Thoracic aorta (tissue), 2 donors: ENCODE measurements around the gene C5orf63. TPM values are rescaled to one million over a fixed set of nuclear protein-coding genes. Genes with fewer than 3 reads are reported as not detected.

ENCODE experiments used
- ATAC-seq: fragments of 150-250 bp; one replicate; pipeline ENCODE4 v1.8.0; 2017; ENCODE audit warnings: low read depth; ENCODE audit not compliant: insufficient number of reproducible peaks, low FRiP score
- DNase-seq: peaks from one replicate; pipeline ENCODE4 v3.0.0-alpha.2; 2020; ENCODE audit warnings: low spot score
- H3K27ac ChIP-seq, 2 donors: fragments of 200-600 bp; sonication (generic); 1 replicate in 1 of 2; 2 replicates in 1 of 2; pipeline ENCODE4 v1.5.1; 2016; ENCODE audit warnings: mild to moderate bottlenecking in 2 of 2, moderate library complexity in 2 of 2
- H3K27me3 ChIP-seq: fragments of 200-600 bp; sonication (generic); replicated peaks from 2 replicates; pipeline ENCODE4 v1.6.0; 2016; ENCODE audit warnings: mild to moderate bottlenecking; ENCODE audit not compliant: insufficient read depth
- H3K36me3 ChIP-seq: fragments of 200-600 bp; sonication (generic); one replicate; pipeline ENCODE4 v1.5.1; 2016
- H3K4me1 ChIP-seq, 2 donors: fragments of 200-600 bp; sonication (generic); 1 replicate in 1 of 2; 2 replicates in 1 of 2; pipeline versions ENCODE4 v1.5.1 to v1.6.0; 2016; ENCODE audit warnings: low read depth in 2 of 2, mild to moderate bottlenecking in 1 of 2; ENCODE audit not compliant: control insufficient read depth in 1 of 2
- H3K4me3 ChIP-seq: fragments of 200-600 bp; sonication (generic); 2 replicates; pipeline ENCODE4 v1.5.1; 2016; ENCODE audit warnings: mild to moderate bottlenecking
- H3K9me3 ChIP-seq: fragments of 200-600 bp; sonication (generic); 2 replicates; pipeline ENCODE4 v1.5.1; 2016
- total RNA-seq, 2 donors: library from RNA; depleted of rRNA; stranded (reverse); fragments of >200 nt; gene quantifications; one replicate each; pipeline versions ENCODE4 v1.1.0 to v1.2.3, GENCODE V29; 2016
- TF ChIP-seq, protein P1 (sequence below): fragments of 200-600 bp; sonication (generic); IDR thresholded peaks from one replicate; pipeline ENCODE4 v1.5.1; 2019; ENCODE audit warnings: antibody characterized with exemption

The C5orf63 gene
- total RNA-seq, 2 donors from 2014 or later: 1.1 to 2.0 TPM

DNA sequence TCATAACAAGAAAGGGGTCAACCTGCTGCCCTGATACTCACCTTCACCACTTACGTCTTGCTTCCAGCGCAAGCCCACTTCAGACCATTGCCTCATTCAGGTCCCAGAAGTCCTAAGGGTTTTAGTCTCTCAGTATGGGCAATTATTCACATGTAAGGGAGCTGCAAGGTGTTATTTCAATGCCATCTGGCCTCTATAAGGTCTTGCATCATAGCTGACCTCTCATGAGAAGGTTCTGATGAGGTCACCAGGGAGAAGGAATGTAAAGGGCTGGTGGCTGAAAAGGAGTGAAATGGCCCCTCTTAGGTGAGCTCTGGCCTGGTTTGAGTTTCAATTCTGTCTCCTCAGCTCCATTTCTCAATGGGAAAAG lies 41.5 kb downstream of the C5orf63 start:
- H3K27me3 ChIP-seq: no peaks in the 10 kb centered on the region
- no peak overlapping the region for H3K27ac ChIP-seq
- ATAC-seq: no peak
- TF ChIP-seq, protein P1, sequence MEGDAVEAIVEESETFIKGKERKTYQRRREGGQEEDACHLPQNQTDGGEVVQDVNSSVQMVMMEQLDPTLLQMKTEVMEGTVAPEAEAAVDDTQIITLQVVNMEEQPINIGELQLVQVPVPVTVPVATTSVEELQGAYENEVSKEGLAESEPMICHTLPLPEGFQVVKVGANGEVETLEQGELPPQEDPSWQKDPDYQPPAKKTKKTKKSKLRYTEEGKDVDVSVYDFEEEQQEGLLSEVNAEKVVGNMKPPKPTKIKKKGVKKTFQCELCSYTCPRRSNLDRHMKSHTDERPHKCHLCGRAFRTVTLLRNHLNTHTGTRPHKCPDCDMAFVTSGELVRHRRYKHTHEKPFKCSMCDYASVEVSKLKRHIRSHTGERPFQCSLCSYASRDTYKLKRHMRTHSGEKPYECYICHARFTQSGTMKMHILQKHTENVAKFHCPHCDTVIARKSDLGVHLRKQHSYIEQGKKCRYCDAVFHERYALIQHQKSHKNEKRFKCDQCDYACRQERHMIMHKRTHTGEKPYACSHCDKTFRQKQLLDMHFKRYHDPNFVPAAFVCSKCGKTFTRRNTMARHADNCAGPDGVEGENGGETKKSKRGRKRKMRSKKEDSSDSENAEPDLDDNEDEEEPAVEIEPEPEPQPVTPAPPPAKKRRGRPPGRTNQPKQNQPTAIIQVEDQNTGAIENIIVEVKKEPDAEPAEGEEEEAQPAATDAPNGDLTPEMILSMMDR: no peak
- H3K9me3 ChIP-seq: no peaks in the 10 kb centered on the region
- DNase-seq: no peak
- H3K4me1 ChIP-seq: peaks cover 0 to 10% of the 10 kb centered on the region in 2 donors
- H3K36me3 ChIP-seq: no peaks in the 10 kb centered on the region
- H3K4me3 ChIP-seq: peak overlapping the region; percentile 97

DNA sequence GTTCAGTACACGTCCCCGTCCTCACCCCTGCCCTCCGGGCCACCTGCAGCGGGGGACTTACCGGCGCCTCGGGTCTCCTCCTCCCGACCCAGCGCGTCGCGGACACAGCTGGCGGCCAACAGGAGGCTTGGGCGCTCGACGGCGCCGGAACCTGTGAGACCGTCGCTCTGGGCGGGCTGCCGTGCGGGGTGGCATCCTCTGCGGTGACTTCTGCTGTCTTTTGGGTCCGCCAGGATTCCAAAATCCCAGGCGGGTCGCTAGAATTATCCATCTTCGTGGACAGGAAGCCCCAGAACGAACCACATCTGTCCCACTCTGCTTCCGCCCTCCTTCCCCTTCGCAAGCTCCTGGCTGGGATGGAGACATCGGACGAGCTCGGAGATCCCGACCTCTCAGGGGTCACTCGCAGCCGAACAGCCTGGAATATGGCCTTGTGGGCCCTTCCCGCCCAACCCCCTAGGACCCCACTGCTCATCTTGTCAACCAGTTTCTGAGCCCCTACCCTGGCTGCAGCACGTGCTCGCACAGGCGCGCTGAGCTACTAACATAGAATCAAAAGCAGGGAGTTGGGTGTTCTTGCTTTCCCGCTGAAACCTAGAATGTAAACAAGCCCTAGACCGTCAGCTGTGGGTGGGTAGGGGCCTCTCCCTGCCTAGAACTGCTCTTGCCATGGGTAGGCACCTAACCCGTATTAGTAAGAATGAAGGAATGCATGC lies 42.0 kb downstream of the C5orf63 start:
- ATAC-seq: no peak

DNA sequence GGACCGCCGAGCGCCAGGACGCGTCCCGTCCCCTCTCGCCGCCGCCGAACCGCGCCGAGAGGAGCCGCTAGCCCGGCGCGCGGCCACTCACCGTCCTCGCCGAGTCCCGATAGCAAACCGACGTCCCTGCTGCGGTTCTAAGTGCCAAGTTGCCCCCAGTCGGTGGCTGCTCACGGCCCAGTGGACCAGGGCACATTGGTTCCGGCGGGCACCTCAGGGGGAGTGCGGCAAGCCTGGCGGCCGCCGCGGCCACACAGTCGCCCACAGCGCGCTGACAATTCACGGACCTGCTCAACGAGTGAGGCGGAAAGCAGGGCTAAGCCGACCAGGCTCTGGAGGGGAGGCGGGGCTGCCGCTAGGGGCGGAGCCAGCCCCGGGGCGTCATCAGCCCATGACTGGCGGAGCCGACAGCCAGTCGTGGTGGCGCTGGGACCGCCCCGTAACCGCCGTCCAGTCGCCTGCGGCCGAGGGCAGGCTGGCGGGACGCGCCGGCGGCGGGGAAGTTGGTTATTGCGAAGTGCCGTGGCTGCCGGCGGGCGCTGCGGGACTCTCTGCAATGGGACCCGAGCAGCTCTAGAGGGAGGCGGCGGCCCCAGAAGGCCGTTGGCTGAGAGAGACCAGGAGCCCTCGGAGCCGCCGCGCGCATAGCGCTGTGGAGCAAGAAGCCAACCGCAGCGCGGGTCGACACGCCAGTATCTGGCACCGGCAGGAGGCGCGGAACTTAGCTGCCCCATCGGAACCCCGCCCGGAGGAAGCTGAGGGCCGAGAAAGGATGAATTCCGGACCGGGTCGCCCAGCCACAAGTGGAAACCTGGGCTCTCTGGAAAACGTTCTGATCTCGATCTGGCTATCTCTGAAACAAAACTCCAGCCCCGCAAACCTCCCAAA lies 42.8 kb downstream of the C5orf63 start, which contains the start of gene MARCHF3:
Gene MARCHF3, minus strand, starts transcription at position 300 of the 888 bp plus-strand sequence. CDS start 112,387 bp downstream, outside the sequence.
- TF ChIP-seq, protein P1: peak; percentile 12

More for the DNA sequence above, 42.0 kb downstream of the C5orf63 start:
- peak overlapping the region; percentile 97 for H3K4me3 ChIP-seq
- H3K9me3 ChIP-seq: no peaks in the 10 kb centered on the region
- no peak for DNase-seq
- peak overlapping the region; percentile 72 to 94 for H3K27ac ChIP-seq
- H3K27me3 ChIP-seq: no peaks in the 10 kb centered on the region
- H3K36me3 ChIP-seq: no peaks in the 10 kb centered on the region
- TF ChIP-seq, protein P1: no peak
- H3K4me1 ChIP-seq: peaks cover 0 to 10% of the 10 kb centered on the region in 2 donors

DNA sequence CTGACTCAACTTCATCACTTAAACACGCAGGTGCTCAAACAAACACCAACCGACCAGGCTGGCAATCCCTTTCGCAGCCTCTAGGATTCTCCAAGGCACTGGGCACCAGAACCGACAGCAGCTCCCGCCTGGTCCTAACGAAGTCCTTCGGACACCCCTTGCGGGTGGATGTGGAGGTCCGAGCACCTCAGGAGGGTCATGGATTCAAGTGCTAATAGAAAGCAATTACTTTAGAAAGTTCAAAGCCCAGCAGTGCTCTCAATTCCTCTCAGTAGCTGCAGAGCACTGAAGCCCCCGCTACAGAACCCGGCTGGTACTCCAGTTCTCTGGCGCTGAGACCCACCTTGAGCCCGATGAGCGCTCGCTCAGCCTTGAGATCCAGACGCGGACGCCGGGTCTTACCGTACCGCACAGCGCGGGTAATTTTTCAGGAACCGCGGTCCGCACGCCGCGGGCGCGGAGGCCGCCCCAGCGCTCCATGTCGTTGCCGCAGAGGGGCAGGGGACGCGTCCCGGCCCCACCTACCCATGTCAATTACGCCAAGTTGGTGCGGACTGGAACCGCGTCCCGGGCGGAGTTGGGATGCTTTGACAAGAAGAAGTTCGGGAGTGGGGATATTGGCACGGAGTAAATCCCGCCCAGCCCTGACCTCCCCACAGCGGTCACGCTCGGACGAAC lies 43.6 kb downstream of the C5orf63 start:
- no peaks in the 10 kb centered on the region for H3K9me3 ChIP-seq
- DNase-seq: no peak
- TF ChIP-seq, protein P1: peak; percentile 63
- no peaks in the 10 kb centered on the region for H3K27me3 ChIP-seq
- H3K36me3 ChIP-seq: no peaks in the 10 kb centered on the region
- peak overlapping the region; percentile 97 for H3K4me3 ChIP-seq
- peak overlapping the region; percentile 91 to 94 for H3K27ac ChIP-seq
- ATAC-seq: peak; percentile 56
- peaks cover 0 to 10% of the 10 kb centered on the region in 2 donors for H3K4me1 ChIP-seq

More for the DNA sequence above, 42.8 kb downstream of the C5orf63 start, which contains the start of gene MARCHF3:
- peaks cover 0 to 10% of the 10 kb centered on the region in 2 donors for H3K4me1 ChIP-seq
- no peaks in the 10 kb centered on the region for H3K27me3 ChIP-seq
- peak within 1 kb of the TSS; percentile 91 to 94 for H3K27ac ChIP-seq
- DNase-seq (peak; percentile 72), ATAC-seq (peak; percentile 86)
- peak within 1 kb of the TSS; percentile 97 for H3K4me3 ChIP-seq
- no peaks in the 10 kb centered on the region for H3K36me3 ChIP-seq
- no peaks in the 10 kb centered on the region for H3K9me3 ChIP-seq
